ENCODE data around the gene FERD3L. TPM values are rescaled to one million over a fixed set of nuclear protein-coding genes. Genes with fewer than 3 reads are reported as not detected.

FERD3L gene
- total and polyA plus RNA-seq, 2 of the 8 experiments (the other 6 are each of a cell fraction or from before 2014, with no cell fraction given) = not detected

DNA sequence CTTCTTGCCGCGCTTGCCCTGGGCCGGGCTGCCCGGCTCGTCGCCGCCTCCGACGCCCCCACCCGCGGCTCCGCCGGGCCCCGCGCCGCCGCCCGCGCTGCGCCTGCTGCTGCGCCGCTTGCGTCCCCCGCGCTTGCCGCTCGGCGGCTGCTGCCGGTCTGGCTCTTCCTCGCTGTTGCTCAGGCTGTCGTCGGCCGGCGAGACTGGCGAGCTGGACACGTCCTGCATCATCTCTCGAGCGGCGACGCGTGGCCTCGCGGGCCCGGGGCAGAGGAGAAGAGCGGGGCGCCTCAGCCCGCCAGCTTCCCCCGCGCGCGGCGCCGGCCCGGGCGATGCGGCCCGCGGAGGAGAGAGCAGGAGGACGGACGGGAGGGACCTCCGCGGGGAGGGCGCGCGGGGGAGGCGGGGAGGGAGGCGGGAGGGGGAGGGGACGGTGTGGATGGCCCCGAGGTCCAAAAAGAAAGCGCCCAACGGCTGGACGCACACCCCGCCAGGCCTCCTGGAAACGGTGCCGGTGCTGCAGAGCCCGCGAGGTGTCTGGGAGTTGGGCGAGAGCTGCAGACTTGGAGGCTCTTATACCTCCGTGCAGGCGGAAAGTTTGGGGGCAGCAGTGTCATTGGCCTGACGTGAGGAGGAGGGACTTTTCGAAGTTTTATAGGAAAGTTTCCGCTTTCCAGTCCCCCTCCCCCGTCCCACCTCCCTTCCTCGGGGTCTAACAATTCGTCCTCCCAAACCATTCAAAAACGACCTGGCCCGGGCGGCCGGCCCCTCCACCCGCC is 27.9 kb downstream of the FERD3L start, which contains the start of gene TWIST1 (continued):
- TF ChIP-seq RFX5 (IDR thresholded peaks at IDR 0.05; ENCODE audit: borderline replicate concordance, low read depth, low read length) (no peak), EP300 (IDR thresholded peaks at IDR 0.05; ENCODE audit: borderline replicate concordance in 1 of 2, low read depth in 2 of 2, low read length in 2 of 2) (no peak), KDM5A (IDR thresholded peaks at IDR 0.05; ENCODE audit: low read length) (no peak), SP1 (IDR thresholded peaks at IDR 0.05; ENCODE audit: low read depth, low read length) (peak; percentile 36; the same call in 1 of the 2 replicates), JUND (IDR thresholded peaks at IDR 0.05; ENCODE audit: low read length) (no peak), SP4 (IDR thresholded peaks at IDR 0.05; ENCODE audit: low read length) (no peak), ZNF274 (IDR thresholded peaks at IDR 0.05; ENCODE audit: borderline replicate concordance, extremely low read depth, low read length) (no peak), TBP (IDR thresholded peaks at IDR 0.05; ENCODE audit: low read depth, low read length) (0 out of 2 replicates have a peak, but pooled peaks have one; percentile 19), KDM4A (IDR thresholded peaks at IDR 0.05; ENCODE audit: low read depth, low read length, severe bottlenecking) (peak; percentile 31), TCF12 (IDR thresholded peaks at IDR 0.05; ENCODE audit: low read depth, low read length) (0 out of 2 replicates have a peak, but pooled peaks have one; percentile 10), RAD21 (IDR thresholded peaks at IDR 0.05 in 1 of 2, conservative IDR thresholded peaks at IDR 0.05 in 1 of 2; ENCODE audit: low read depth in 2 of 2, low read length in 2 of 2) (no peak), CBX8 (IDR thresholded peaks at IDR 0.05; ENCODE audit: borderline replicate concordance, low read depth, low read length) (no peak), CHD2 (IDR thresholded peaks at IDR 0.05; ENCODE audit: low read length) (no peak), RBBP5 (IDR thresholded peaks at IDR 0.05; ENCODE audit: borderline replicate concordance, low read depth, low read length) (peak; percentile 46; the same call in 1 of the 2 replicates), KDM1A (IDR thresholded peaks at IDR 0.05; ENCODE audit: borderline replicate concordance, low read length) (no peak), HDAC6 (IDR thresholded peaks at IDR 0.05; ENCODE audit: low read depth, low read length) (no peak), SIN3A (conservative IDR thresholded peaks at IDR 0.05 in 1 of 2, IDR thresholded peaks at IDR 0.05 in 1 of 2; ENCODE audit: low read depth in 1 of 2, low read length in 2 of 2) (0 out of 4 replicates have a peak, but pooled peaks of 1 of the 2 experiments have one; percentile 52), GTF2F1 (IDR thresholded peaks at IDR 0.05; ENCODE audit: borderline replicate concordance, low read depth, low read length) (no peak), CTBP2 (IDR thresholded peaks at IDR 0.05; ENCODE audit: borderline replicate concordance, insufficient read depth, insufficient read length, low read length) (peak; percentile 58), SIX5 (IDR thresholded peaks at IDR 0.05; ENCODE audit: low read depth, low read length) (no peak), EGR1 (IDR thresholded peaks at IDR 0.05; ENCODE audit: borderline replicate concordance, low read depth, low read length) (peak; percentile 4; the same call in 1 of the 2 replicates)
- TF ChIP-seq, protein P1, sequence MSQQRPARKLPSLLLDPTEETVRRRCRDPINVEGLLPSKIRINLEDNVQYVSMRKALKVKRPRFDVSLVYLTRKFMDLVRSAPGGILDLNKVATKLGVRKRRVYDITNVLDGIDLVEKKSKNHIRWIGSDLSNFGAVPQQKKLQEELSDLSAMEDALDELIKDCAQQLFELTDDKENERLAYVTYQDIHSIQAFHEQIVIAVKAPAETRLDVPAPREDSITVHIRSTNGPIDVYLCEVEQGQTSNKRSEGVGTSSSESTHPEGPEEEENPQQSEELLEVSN (IDR thresholded peaks at IDR 0.05) = no peak

Data from H1 (cell line).